DND-41 (cell line): ENCODE measurements around the gene ZNF577.

Source experiments
- EZH2 ChIP-seq: IDR thresholded peaks from 3 replicates; pipeline ENCODE4 v1.6.1; 2012; ENCODE audit warnings: borderline replicate concordance, low read depth, mild to moderate bottlenecking, moderate library complexity, low read length, inconsistent platforms; ENCODE audit not compliant: severe bottlenecking
- TF ChIP-seq, protein P1 (sequence below): IDR thresholded peaks from 2 replicates; pipeline ENCODE4 v1.5.1; 2012; ENCODE audit warnings: borderline replicate concordance, low read length, moderate library complexity, mild to moderate bottlenecking; ENCODE audit not compliant: poor library complexity, severe bottlenecking; ENCODE audit errors: extremely low read depth

DNA sequence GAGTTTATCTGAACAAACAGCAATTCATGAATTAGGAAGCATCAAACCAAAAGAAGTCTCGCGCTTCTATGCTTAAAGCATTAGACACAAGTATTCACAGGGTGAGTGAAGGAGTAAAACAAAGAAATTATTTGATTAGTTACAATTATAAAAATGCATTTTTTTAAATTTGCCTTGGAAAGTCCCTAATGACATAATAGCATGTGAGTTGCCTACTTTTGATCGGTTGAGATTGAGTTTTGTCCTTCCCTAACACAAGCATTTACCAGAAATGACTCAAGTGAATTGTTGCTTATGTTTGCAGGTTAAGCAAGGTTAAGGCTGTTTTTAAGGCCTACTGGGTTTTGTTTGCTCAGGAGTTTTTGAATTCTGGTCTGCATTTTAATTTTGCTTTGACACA lies 17.5 kb upstream of the ZNF577 start:
- TF ChIP-seq, protein P1, sequence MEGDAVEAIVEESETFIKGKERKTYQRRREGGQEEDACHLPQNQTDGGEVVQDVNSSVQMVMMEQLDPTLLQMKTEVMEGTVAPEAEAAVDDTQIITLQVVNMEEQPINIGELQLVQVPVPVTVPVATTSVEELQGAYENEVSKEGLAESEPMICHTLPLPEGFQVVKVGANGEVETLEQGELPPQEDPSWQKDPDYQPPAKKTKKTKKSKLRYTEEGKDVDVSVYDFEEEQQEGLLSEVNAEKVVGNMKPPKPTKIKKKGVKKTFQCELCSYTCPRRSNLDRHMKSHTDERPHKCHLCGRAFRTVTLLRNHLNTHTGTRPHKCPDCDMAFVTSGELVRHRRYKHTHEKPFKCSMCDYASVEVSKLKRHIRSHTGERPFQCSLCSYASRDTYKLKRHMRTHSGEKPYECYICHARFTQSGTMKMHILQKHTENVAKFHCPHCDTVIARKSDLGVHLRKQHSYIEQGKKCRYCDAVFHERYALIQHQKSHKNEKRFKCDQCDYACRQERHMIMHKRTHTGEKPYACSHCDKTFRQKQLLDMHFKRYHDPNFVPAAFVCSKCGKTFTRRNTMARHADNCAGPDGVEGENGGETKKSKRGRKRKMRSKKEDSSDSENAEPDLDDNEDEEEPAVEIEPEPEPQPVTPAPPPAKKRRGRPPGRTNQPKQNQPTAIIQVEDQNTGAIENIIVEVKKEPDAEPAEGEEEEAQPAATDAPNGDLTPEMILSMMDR, result no peak
- no peak for TF ChIP-seq EZH2
